Body of pancreas (tissue), 4 donors: Measurements from ENCODE around the gene SLC35F3. TPM values are rescaled to one million over a fixed set of nuclear protein-coding genes. Genes with fewer than 3 reads are reported as not detected.

Experiments
- ATAC-seq: fragments of 150-250 bp; one replicate; pipeline ENCODE4 v1.9.1; 2016
- DNase-seq, 4 donors: peaks; one replicate each; pipeline ENCODE4 v3.0.0-alpha.2; 2019
- H3K27ac ChIP-seq, 4 donors: fragments of 200-600 bp; sonication (generic); 1 replicate in 3 of 4; 2 replicates in 1 of 4; pipeline versions ENCODE4 v1.5.1 to v1.6.1; 2016 to 2019; ENCODE audit warnings: mild to moderate bottlenecking in 1 of 4, mixed read lengths in 1 of 4, moderate library complexity in 1 of 4
- H3K27me3 ChIP-seq, 2 donors: fragments of 200-600 bp; sonication (generic); one replicate each; pipeline ENCODE4 v1.6.0; 2016; ENCODE audit warnings: mild to moderate bottlenecking in 1 of 2
- H3K36me3 ChIP-seq, 2 donors: fragments of 200-600 bp; sonication (generic); replicated peaks in 1 of 2; 2 replicates each; pipeline ENCODE4 v1.5.1; 2016; ENCODE audit warnings: low read depth in 2 of 2; ENCODE audit not compliant: insufficient read depth in 1 of 2
- H3K4me1 ChIP-seq: fragments of 200-600 bp; sonication (generic); one replicate; pipeline ENCODE4 v1.6.0; 2016
- H3K4me3 ChIP-seq, 2 donors: fragments of 200-600 bp; sonication (generic); 1 replicate in 1 of 2; 2 replicates in 1 of 2; pipeline ENCODE4 v1.5.1; 2016 to 2019
- H3K9me3 ChIP-seq, 3 donors: fragments of 200-600 bp; sonication (generic); 1 replicate in 2 of 3; 2 replicates in 1 of 3; pipeline ENCODE4 v1.5.1; 2016
- CTCF ChIP-seq, 7 experiments: fragments of 450-650 bp in 4 of 7; fragments of 200-600 bp in 3 of 7; sonication (generic) in 3 of 7; IDR thresholded peaks; one replicate each; pipeline ENCODE4 v1.5.1; 2016 to 2019; ENCODE audit warnings: antibody characterized with exemption in 7 of 7
- POLR2A ChIP-seq, 3 donors: fragments of 450-650 bp; IDR thresholded peaks; one replicate each; pipeline ENCODE4 v1.6.1; 2016; ENCODE audit warnings: antibody characterized with exemption in 3 of 3, mild to moderate bottlenecking in 2 of 3
- WGBS, 2 donors: methylation state at CpG; one replicate each; pipeline ENCODE4 v1.1.5; 2017; 5-methylcytosine and 5-hydroxymethylcytosine counted together
- intact Hi-C: fragments of 100-400 bp; cut with DNase I; formaldehyde crosslinking; loops from one replicate; pipeline ENCODE4 v1.15.1; 2023
- total RNA-seq, 2 donors: library from RNA; depleted of rRNA; stranded (reverse); fragments of >200 nt; gene quantifications; one replicate each; pipeline ENCODE4 v1.1.0, GENCODE V29; 2016

SLC35F3 gene
- total RNA-seq, 2 donors from 2014 or later = 0.99 to 11.7 TPM

- TF ChIP-seq POLR2A (IDR thresholded peaks at IDR 0.05) (no peak), CTCF (IDR thresholded peaks at IDR 0.05) (no peak)
- 36 to 41% methylated on average over 10 to 17 of the region's 17 CpGs for WGBS, 2 donors
- no peaks in the 10 kb centered on the region for H3K36me3 ChIP-seq
- H3K4me1 ChIP-seq = peaks cover 3% of the 10 kb centered on the region
- H3K27me3 ChIP-seq = no peaks in the 10 kb centered on the region
- H3K27ac ChIP-seq = no peak overlapping the region
- no peak for ATAC-seq
- peak; percentile 11 to 22 (median 14) for DNase-seq
- no peak overlapping the region for H3K4me3 ChIP-seq
- intact Hi-C loops = loop anchor here (5.0 kb wide), 1 partner anchor 201 kb away; no protein-coding TSS in a partner anchor
- H3K9me3 ChIP-seq = no peaks in the 10 kb centered on the region
Observed at GRCh38 chr1:234111458-234112142, 207.1 kb downstream of the SLC35F3 start.

GRCh38 chr1:234114648-234115307 is 210.3 kb downstream of the SLC35F3 start:
- TF ChIP-seq CTCF (IDR thresholded peaks at IDR 0.05) (peak; percentile 18 to 66 (median 60)), POLR2A (IDR thresholded peaks at IDR 0.05) (no peak)
- H3K36me3 ChIP-seq = no peaks in the 10 kb centered on the region
- H3K4me1 ChIP-seq = peaks cover 3% of the 10 kb centered on the region
- no peak overlapping the region for H3K4me3 ChIP-seq
- no peaks in the 10 kb centered on the region for H3K9me3 ChIP-seq
- H3K27ac ChIP-seq = no peak overlapping the region
- no peak for ATAC-seq
- H3K27me3 ChIP-seq = no peaks in the 10 kb centered on the region
- intact Hi-C loops = loop anchor here (5.0 kb wide), 1 partner anchor 198 kb away; no protein-coding TSS in a partner anchor
- peak; percentile 33 to 50 (median 42) for DNase-seq
- 11 to 13% methylated on average over 11 of the region's 11 CpGs for WGBS, 2 donors

GRCh38 chr1:234118911-234119310 is 214.4 kb downstream of the SLC35F3 start:
- no peak overlapping the region for H3K27ac ChIP-seq
- H3K27me3 ChIP-seq = no peaks in the 10 kb centered on the region
- ATAC-seq (no peak), DNase-seq (no peak)
- H3K4me1 ChIP-seq = peaks cover 3% of the 10 kb centered on the region
- H3K4me3 ChIP-seq = no peak overlapping the region
- no peak for TF ChIP-seq CTCF (IDR thresholded peaks at IDR 0.05)
- no peak for TF ChIP-seq POLR2A (IDR thresholded peaks at IDR 0.05)
- no peaks in the 10 kb centered on the region for H3K9me3 ChIP-seq
- intact Hi-C loops = no loop called here
- no peaks in the 10 kb centered on the region for H3K36me3 ChIP-seq

GRCh38 chr1:234119431-234119830 is 215.0 kb downstream of the SLC35F3 start:
- no peak for TF ChIP-seq POLR2A (IDR thresholded peaks at IDR 0.05)
- TF ChIP-seq CTCF (IDR thresholded peaks at IDR 0.05) = no peak
- Histone ChIP-seq H3K4me1 (peaks cover 3% of the 10 kb centered on the region), H3K27me3 (no peaks in the 10 kb centered on the region), H3K27ac (no peak overlapping the region), H3K4me3 (no peak overlapping the region), H3K9me3 (no peaks in the 10 kb centered on the region), H3K36me3 (no peaks in the 10 kb centered on the region)
- ATAC-seq (no peak), DNase-seq (no peak)
- 69 to 76% methylated on average over 5 of the region's 5 CpGs for WGBS, 2 donors
- intact Hi-C loops = no loop called here
